Ascending aorta (tissue), 2 donors: ENCODE results near the gene ATP8A1. TPM values are rescaled to one million over a fixed set of nuclear protein-coding genes. Genes with fewer than 3 reads are reported as not detected.

Experiments
- DNase-seq, 2 donors: peaks; one replicate each; pipeline ENCODE4 v3.0.0-alpha.2; 2019; ENCODE audit warnings: low spot score in 2 of 2
- H3K27ac ChIP-seq, 2 donors: fragments of 200-600 bp; sonication (generic); one replicate each; pipeline ENCODE4 v1.5.1; 2016 to 2017; ENCODE audit warnings: mild to moderate bottlenecking in 1 of 2
- H3K27me3 ChIP-seq: fragments of 200-600 bp; sonication (generic); one replicate; pipeline ENCODE4 v1.5.1; 2017
- H3K36me3 ChIP-seq, 2 donors: fragments of 200-600 bp; sonication (generic); one replicate each; pipeline ENCODE4 v1.5.1; 2016
- H3K4me1 ChIP-seq, 2 donors: fragments of 200-600 bp; sonication (generic); one replicate each; pipeline ENCODE4 v1.5.1; 2016 to 2017; ENCODE audit warnings: mild to moderate bottlenecking in 1 of 2
- H3K4me3 ChIP-seq, 2 donors: fragments of 200-600 bp; sonication (generic); one replicate each; pipeline ENCODE4 v1.5.1; 2016 to 2017; ENCODE audit warnings: mild to moderate bottlenecking in 1 of 2
- H3K9me3 ChIP-seq, 2 donors: fragments of 200-600 bp; sonication (generic); one replicate each; pipeline ENCODE4 v1.5.1; 2016
- intact Hi-C: fragments of 100-400 bp; cut with DNase I; formaldehyde crosslinking; loops from one replicate; pipeline ENCODE4 v1.15.1; 2023
- total RNA-seq: library from RNA; depleted of rRNA; stranded (reverse); fragments of >200 nt; gene quantifications from one replicate; pipeline ENCODE4 v1.1.0, GENCODE V29; 2016
- TF ChIP-seq, protein P1 (sequence below), 3 experiments: fragments of 200-600 bp in 2 of 3; fragments of 450-650 bp in 1 of 3; sonication (generic) in 2 of 3; IDR thresholded peaks; one replicate each; pipeline ENCODE4 v1.5.1; 2016 to 2019; ENCODE audit warnings: antibody characterized with exemption in 3 of 3, mild to moderate bottlenecking in 1 of 3, moderate library complexity in 1 of 3

ATP8A1 gene
- total RNA-seq, 1 donor from 2014 or later = 11.4 TPM

- Histone ChIP-seq H3K27me3 (no peaks in the 10 kb centered on the region), H3K36me3 (no peaks in the 10 kb centered on the region), H3K9me3 (no peaks in the 10 kb centered on the region), H3K27ac (no peak overlapping the region), H3K4me1 (no peaks in the 10 kb centered on the region), H3K4me3 (no peak overlapping the region)
- DNase-seq = no peak
- intact Hi-C loops = no loop called here
- TF ChIP-seq, protein P1, sequence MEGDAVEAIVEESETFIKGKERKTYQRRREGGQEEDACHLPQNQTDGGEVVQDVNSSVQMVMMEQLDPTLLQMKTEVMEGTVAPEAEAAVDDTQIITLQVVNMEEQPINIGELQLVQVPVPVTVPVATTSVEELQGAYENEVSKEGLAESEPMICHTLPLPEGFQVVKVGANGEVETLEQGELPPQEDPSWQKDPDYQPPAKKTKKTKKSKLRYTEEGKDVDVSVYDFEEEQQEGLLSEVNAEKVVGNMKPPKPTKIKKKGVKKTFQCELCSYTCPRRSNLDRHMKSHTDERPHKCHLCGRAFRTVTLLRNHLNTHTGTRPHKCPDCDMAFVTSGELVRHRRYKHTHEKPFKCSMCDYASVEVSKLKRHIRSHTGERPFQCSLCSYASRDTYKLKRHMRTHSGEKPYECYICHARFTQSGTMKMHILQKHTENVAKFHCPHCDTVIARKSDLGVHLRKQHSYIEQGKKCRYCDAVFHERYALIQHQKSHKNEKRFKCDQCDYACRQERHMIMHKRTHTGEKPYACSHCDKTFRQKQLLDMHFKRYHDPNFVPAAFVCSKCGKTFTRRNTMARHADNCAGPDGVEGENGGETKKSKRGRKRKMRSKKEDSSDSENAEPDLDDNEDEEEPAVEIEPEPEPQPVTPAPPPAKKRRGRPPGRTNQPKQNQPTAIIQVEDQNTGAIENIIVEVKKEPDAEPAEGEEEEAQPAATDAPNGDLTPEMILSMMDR (IDR thresholded peaks at IDR 0.05) = no peak
Observed at GRCh38 chr4:42364266-42365053, 292.4 kb downstream of the ATP8A1 start.

DNA sequence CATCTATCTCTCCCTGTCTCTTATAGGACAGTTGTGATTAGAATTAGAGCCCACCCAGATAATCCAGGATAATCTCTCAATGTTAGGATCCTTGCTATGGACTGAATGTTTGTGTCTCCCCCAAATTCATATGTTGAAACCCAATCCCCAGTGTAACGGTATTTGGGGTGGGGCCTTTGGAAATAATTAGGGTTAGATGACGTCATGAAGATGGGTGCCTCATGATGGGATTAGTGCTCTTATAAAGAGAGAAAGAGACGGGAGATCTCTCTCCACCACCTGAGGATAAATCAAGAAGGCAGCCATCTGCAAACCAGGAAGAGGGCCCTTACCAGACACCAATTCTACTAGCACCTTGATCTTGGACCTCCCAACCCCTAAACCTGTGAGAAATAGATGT lies 293.3 kb downstream of the ATP8A1 start:
- no peaks in the 10 kb centered on the region for H3K36me3 ChIP-seq
- H3K27ac ChIP-seq = no peak overlapping the region
- intact Hi-C loops = no loop called here
- no peak for DNase-seq
- TF ChIP-seq, protein P1 (IDR thresholded peaks at IDR 0.05) = no peak
- H3K4me1 ChIP-seq = no peaks in the 10 kb centered on the region
- H3K9me3 ChIP-seq = no peaks in the 10 kb centered on the region
- no peak overlapping the region for H3K4me3 ChIP-seq
- H3K27me3 ChIP-seq = no peaks in the 10 kb centered on the region

GRCh38 chr4:42362591-42362990 lies 294.3 kb downstream of the ATP8A1 start:
- intact Hi-C loops = no loop called here
- Histone ChIP-seq H3K4me3 (no peak overlapping the region), H3K27ac (no peak overlapping the region), H3K36me3 (no peaks in the 10 kb centered on the region), H3K27me3 (no peaks in the 10 kb centered on the region), H3K4me1 (no peaks in the 10 kb centered on the region), H3K9me3 (no peaks in the 10 kb centered on the region)
- no peak for DNase-seq
- TF ChIP-seq, protein P1 (IDR thresholded peaks at IDR 0.05) = no peak

GRCh38 chr4:42361456-42361855 lies 295.4 kb downstream of the ATP8A1 start:
- intact Hi-C loops = no loop called here
- Histone ChIP-seq H3K4me1 (no peaks in the 10 kb centered on the region), H3K27ac (no peak overlapping the region), H3K36me3 (no peaks in the 10 kb centered on the region), H3K4me3 (no peak overlapping the region), H3K27me3 (no peaks in the 10 kb centered on the region), H3K9me3 (no peaks in the 10 kb centered on the region)
- no peak for DNase-seq
- TF ChIP-seq, protein P1 (IDR thresholded peaks at IDR 0.05) = no peak

GRCh38 chr4:42360256-42360669 lies 296.6 kb downstream of the ATP8A1 start:
- Histone ChIP-seq H3K27ac (no peak overlapping the region), H3K27me3 (no peaks in the 10 kb centered on the region), H3K36me3 (no peaks in the 10 kb centered on the region), H3K4me3 (no peak overlapping the region), H3K9me3 (no peaks in the 10 kb centered on the region), H3K4me1 (no peaks in the 10 kb centered on the region)
- no peak for DNase-seq
- TF ChIP-seq, protein P1 (IDR thresholded peaks at IDR 0.05) = no peak
- intact Hi-C loops = no loop called here
